ENCODE results near the gene CXCL17.

Gene CXCL17

DNA sequence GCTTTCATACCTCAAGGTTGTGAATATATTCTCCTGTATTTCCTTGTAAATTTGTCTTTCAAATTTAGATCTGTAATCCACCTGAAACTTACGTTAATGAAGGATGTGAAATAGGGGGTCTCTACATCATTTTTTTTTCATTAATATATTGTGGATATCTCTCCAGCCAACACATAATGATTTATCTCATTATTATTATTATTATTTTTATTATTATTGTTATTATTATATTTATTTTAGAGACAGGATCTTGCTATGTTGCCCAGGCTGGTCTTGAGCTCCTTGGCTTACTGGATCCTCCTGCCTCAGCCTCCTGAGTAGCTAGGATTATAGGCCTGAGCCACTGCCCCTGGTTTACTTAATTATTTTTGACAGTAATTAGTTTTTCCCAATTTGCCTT, 11.3 kb downstream of the CXCL17 start:
- H3K27ac ChIP-seq = no peak overlapping the region
- TF ChIP-seq, protein P1, sequence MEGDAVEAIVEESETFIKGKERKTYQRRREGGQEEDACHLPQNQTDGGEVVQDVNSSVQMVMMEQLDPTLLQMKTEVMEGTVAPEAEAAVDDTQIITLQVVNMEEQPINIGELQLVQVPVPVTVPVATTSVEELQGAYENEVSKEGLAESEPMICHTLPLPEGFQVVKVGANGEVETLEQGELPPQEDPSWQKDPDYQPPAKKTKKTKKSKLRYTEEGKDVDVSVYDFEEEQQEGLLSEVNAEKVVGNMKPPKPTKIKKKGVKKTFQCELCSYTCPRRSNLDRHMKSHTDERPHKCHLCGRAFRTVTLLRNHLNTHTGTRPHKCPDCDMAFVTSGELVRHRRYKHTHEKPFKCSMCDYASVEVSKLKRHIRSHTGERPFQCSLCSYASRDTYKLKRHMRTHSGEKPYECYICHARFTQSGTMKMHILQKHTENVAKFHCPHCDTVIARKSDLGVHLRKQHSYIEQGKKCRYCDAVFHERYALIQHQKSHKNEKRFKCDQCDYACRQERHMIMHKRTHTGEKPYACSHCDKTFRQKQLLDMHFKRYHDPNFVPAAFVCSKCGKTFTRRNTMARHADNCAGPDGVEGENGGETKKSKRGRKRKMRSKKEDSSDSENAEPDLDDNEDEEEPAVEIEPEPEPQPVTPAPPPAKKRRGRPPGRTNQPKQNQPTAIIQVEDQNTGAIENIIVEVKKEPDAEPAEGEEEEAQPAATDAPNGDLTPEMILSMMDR (conservative IDR thresholded peaks at IDR 0.05) = no peak

DNA sequence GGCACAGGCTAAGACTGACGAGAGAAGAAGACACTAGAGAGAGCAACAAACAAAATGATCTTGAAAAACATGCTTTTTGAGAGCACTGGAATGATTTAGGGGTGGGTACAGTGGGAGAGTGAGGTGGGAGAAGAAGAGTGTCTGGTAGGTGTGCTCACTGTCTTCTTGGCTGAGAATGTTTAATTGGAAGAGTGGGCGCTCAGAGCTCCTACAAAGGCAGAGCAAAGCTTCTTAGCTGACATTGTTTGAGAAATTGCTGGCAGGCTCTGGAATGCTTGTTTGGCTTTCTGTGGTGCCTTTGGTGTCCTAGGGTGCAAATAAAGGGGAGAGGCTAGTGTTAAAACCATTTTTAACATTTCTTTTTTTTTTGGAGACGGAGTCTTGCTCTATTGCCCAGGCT, 14.1 kb downstream of the CXCL17 start:
- TF ChIP-seq, protein P1 (conservative IDR thresholded peaks at IDR 0.05) = no peak
- H3K27ac ChIP-seq = no peak overlapping the region

DNA sequence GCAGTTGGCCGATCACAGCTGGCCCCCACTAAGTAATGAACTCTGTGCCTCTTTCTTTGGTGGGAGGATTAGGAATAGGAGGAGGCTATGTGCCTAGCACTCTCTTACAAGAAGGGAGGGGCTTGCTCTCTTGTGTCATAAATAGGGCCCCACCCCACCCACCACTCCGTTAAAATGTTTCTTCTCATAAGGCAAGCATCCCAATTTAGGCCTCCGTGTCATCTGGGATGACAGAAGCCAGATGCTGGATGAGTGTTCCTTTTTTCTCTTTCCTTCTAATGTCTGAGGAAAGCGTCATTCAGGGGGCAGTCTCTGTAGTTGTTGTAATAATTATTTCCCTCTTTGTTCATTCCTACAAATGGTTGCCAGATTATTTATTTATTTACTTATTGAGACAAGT, 15.4 kb downstream of the CXCL17 start, which contains the start of gene LIPE:
TSS of gene LIPE (minus strand) at position 76 of the 400 bp plus-strand sequence. CDS start 239 bp downstream, outside the sequence.
- H3K27ac ChIP-seq = no peak within 1 kb of the TSS
- TF ChIP-seq, protein P1 (conservative IDR thresholded peaks at IDR 0.05) = no peak

DNA sequence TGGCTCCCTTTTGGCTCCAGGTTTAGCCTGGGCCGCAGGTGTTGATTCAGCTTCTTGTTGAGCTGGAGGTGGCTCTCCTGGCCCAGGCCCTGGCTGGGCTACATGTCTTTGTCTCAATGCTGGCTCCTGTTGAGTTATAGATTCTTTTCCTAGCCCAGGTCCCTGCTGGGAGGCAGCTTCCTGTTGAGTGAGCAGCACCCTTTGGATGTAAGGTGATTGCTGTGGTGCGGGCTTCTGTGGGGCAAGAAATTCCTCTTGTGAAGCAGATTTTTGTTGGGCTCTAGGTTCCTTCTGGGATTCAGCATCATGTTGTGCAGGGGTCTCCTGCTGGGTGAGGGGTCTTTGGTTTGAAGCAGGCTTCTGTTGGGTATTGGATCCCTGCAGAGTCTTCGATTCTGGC, 16.1 kb downstream of the CXCL17 start:
- TF ChIP-seq, protein P1 (conservative IDR thresholded peaks at IDR 0.05) = no peak
- no peak overlapping the region for H3K27ac ChIP-seq

DNA sequence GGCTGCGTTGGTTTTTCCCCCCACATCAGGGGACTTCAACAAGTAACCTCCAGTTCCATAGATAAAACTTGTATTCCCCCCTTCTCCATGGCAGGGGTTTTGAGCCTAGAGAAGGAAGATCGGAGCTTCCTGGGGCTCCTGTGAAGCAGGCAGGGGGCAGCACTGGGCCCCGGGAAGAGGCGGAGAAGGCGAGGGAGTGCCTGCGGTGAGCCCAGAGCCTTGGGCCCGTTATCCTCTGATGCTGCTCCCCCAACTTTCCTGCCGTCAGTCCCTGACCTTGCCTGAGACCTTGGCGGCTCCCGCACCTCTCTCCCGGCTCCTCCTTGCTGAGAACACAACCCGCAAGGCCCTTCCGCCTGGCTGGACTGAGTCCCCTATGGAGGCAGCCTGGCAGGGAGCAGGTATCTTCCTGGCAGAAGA, 18.0 kb downstream of the CXCL17 start:
- TF ChIP-seq, protein P1 (conservative IDR thresholded peaks at IDR 0.05) = no peak

DNA sequence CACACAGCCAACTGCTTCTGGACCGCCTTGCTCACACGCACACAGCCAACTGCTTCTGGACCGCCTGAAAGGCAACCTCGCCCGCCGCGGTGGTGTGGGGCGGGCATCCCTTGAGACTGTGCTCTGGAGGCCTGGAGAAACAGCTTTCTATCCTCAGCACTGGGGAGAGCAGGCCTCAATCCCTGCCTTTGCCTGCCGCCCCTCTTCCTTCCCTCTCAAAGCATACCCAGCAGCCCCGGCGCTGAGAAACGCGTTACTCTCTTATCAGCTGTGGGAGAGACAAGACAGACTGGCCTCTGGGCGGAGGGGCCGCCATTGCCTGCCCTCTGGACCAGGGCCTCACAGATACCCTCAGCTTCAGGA, 18.4 kb downstream of the CXCL17 start:
- no peak overlapping the region for H3K27ac ChIP-seq
- TF ChIP-seq, protein P1 (conservative IDR thresholded peaks at IDR 0.05) = no peak

More for the DNA sequence above, 18.0 kb downstream of the CXCL17 start:
- no peak overlapping the region for H3K27ac ChIP-seq

DNA sequence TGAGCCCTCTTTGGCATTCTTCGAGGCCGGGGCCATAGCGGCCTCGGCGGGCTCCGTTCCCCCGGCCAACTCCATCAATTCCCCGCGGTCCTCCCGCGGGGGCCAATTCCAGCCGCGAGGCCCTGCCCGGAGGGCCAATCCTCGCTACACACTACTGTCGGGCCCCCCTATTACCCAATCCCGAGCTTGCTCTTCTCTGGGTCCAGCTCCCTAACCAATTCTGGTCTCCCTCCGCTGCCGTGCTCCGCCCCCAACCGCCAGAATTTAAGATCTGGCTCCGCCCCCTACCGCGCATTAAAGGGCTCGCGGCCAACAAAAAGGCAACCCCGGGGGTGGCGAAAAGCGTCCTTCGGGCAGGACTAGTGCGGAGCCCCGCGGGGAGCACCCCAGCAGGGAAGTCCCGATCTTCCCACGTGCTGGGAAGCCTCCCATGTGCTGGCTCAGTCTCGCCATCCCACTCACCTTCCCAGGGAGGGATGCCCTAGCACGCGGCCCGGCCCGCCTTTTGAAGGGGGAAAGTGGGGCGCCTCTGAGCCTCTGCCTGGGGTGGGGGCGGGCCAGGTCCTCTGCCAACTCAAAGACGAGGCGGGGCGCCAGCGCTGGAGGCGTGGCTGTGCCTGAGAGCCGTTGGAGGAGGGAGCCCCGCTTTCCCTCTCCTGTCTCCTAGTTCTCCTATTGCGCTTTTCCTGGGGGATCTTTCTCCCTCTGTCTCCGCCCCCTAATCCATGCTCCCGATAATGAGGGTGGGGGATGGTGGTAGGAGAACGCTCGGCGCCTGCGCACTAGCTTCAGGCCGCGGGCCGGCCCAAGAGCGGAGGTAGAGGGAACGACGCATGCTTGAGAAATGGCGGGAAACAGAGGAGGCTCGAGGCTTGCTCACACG, 19.0 kb downstream of the CXCL17 start:
- TF ChIP-seq, protein P1 (conservative IDR thresholded peaks at IDR 0.05) = no peak
- H3K27ac ChIP-seq = peak overlapping the region; percentile 13; the same call in 1 of the 2 replicates

Data from VCaP (cell line).